Neural progenitor cell (in vitro differentiated cells): Measurements from ENCODE around the gene NHSL1. TPM values are rescaled to one million over a fixed set of nuclear protein-coding genes. Genes with fewer than 3 reads are reported as not detected.

Experiments
- DNase-seq: peaks from one replicate; pipeline ENCODE4 v3.0.0-alpha.2; 2016; ENCODE audit warnings: low spot score
- H2AFZ ChIP-seq: fragments of 200-600 bp; sonication (generic); replicated peaks from 2 replicates; pipeline ENCODE4 v1.6.1; 2016; ENCODE audit warnings: antibody characterized with exemption
- H3F3A ChIP-seq: fragments of 200-600 bp; sonication (generic); 2 replicates; pipeline ENCODE4 v1.6.1; 2016; ENCODE audit warnings: antibody characterized with exemption, low read depth
- H3K27ac ChIP-seq: fragments of 200-600 bp; sonication (generic); 2 replicates; pipeline ENCODE4 v1.5.1; 2016; ENCODE audit warnings: mild to moderate bottlenecking
- H3K27me3 ChIP-seq: fragments of 200-600 bp; sonication (generic); 2 replicates; pipeline ENCODE4 v1.6.1; 2016; ENCODE audit warnings: mild to moderate bottlenecking, moderate library complexity
- H3K36me3 ChIP-seq: fragments of 200-600 bp; sonication (generic); 2 replicates; pipeline ENCODE4 v1.5.1; 2016
- H3K4me1 ChIP-seq: fragments of 200-600 bp; sonication (generic); 2 replicates; pipeline ENCODE4 v1.6.1; 2016; ENCODE audit warnings: mixed run types
- H3K4me2 ChIP-seq: fragments of 200-600 bp; sonication (generic); 2 replicates; pipeline ENCODE4 v1.6.1; 2016
- H3K4me3 ChIP-seq: fragments of 200-600 bp; sonication (generic); 2 replicates; pipeline ENCODE4 v1.5.1; 2016
- H3K79me2 ChIP-seq: fragments of 200-600 bp; sonication (generic); 2 replicates; pipeline ENCODE4 v1.6.1; 2016; ENCODE audit warnings: low read depth
- H3K9ac ChIP-seq: fragments of 200-600 bp; sonication (generic); 2 replicates; pipeline ENCODE4 v1.6.1; 2016
- H3K9me3 ChIP-seq: fragments of 200-600 bp; sonication (generic); 2 replicates; pipeline ENCODE4 v1.5.1; 2016; ENCODE audit warnings: low read depth
- H4K20me1 ChIP-seq: fragments of 200-600 bp; sonication (generic); 2 replicates; pipeline ENCODE4 v1.6.1; 2016; ENCODE audit warnings: low read depth
- H3K27ac Mint-ChIP-seq: 3 replicates; pipeline ENCODE4 v1.8.0; 2021; ENCODE audit warnings: mixed read lengths
- H3K27me3 Mint-ChIP-seq: 2 replicates; pipeline ENCODE4 v1.8.0; 2022; ENCODE audit warnings: low read depth, mild to moderate bottlenecking, inconsistent platforms, moderate library complexity, mixed read lengths; ENCODE audit not compliant: insufficient read depth
- H3K36me3 Mint-ChIP-seq: 3 replicates; pipeline ENCODE4 v1.8.0; 2021; ENCODE audit warnings: mixed read lengths
- H3K4me1 Mint-ChIP-seq: 3 replicates; pipeline ENCODE4 v1.8.0; 2021; ENCODE audit warnings: mixed read lengths
- H3K4me3 Mint-ChIP-seq: 3 replicates; pipeline ENCODE4 v1.8.0; 2021; ENCODE audit warnings: mild to moderate bottlenecking, moderate library complexity, mixed read lengths
- H3K9me3 Mint-ChIP-seq: 3 replicates; pipeline ENCODE4 v1.8.0; 2020; ENCODE audit warnings: mixed read lengths
- CTCF ChIP-seq: fragments of 200-600 bp; sonication (generic); IDR thresholded peaks from 2 replicates; pipeline ENCODE4 v1.5.1; 2017; ENCODE audit warnings: antibody characterized with exemption, mild to moderate bottlenecking
- EZH2 ChIP-seq: fragments of 200-600 bp; sonication (generic); IDR thresholded peaks from 2 replicates; pipeline ENCODE4 v1.6.1; 2017; ENCODE audit warnings: antibody characterized with exemption, mild to moderate bottlenecking, moderate library complexity
- EZH2phosphoT487 ChIP-seq: fragments of 200-600 bp; sonication (generic); IDR thresholded peaks from 2 replicates; pipeline ENCODE4 v1.6.1; 2017; ENCODE audit warnings: antibody characterized with exemption
- total RNA-seq: library from RNA; depleted of rRNA; stranded (reverse); fragments of >200 nt; gene quantifications from 2 replicates; pipeline ENCODE4 v1.2.3, GENCODE V29; 2015; ENCODE audit warnings: low replicate concordance

The NHSL1 gene
- total RNA-seq, 1 donor from 2014 or later = 12.1 TPM

- Mint-ChIP-seq H3K4me3 (no peak overlapping the region), H3K27ac (no peak overlapping the region), H3K36me3 (peaks cover 51% of the 10 kb centered on the region), H3K9me3 (peaks cover 5% of the 10 kb centered on the region), H3K4me1 (peaks cover 5% of the 10 kb centered on the region), H3K27me3 (peaks cover 2% of the 10 kb centered on the region)
- Histone ChIP-seq H3K4me1 (peaks cover 4% of the 10 kb centered on the region), H3K4me3 (no peak overlapping the region), H3K27me3 (no peaks in the 10 kb centered on the region), H3K79me2 (no peaks in the 10 kb centered on the region), H3K9ac (no peak overlapping the region), H4K20me1 (no peaks in the 10 kb centered on the region), H2AFZ (no peak overlapping the region), H3K4me2 (no peak overlapping the region), H3F3A (peaks cover 8% of the 10 kb centered on the region), H3K9me3 (no peaks in the 10 kb centered on the region), H3K27ac (no peak overlapping the region), H3K36me3 (no peaks in the 10 kb centered on the region)
- TF ChIP-seq EZH2phosphoT487 (no peak), EZH2 (no peak), CTCF (no peak)
- no peak for DNase-seq
These were observed 81.1 kb downstream of the NHSL1 start for GRCh38 chr6:138418118-138418742.

- Mint-ChIP-seq H3K27ac (no peak overlapping the region), H3K4me3 (no peak overlapping the region), H3K27me3 (no peaks in the 10 kb centered on the region), H3K36me3 (peaks cover 52% of the 10 kb centered on the region), H3K4me1 (peaks cover 5% of the 10 kb centered on the region), H3K9me3 (peaks cover 5% of the 10 kb centered on the region)
- no peak for DNase-seq
- Histone ChIP-seq H3K4me2 (no peak overlapping the region), H3K9ac (no peak overlapping the region), H3K4me3 (no peak overlapping the region), H3K36me3 (no peaks in the 10 kb centered on the region), H3K79me2 (no peaks in the 10 kb centered on the region), H3F3A (peaks cover 8% of the 10 kb centered on the region), H3K9me3 (no peaks in the 10 kb centered on the region), H3K4me1 (peaks cover 4% of the 10 kb centered on the region), H3K27ac (no peak overlapping the region), H2AFZ (no peak overlapping the region), H3K27me3 (no peaks in the 10 kb centered on the region), H4K20me1 (no peaks in the 10 kb centered on the region)
- no peak for TF ChIP-seq CTCF
- TF ChIP-seq EZH2phosphoT487 = no peak
- no peak for TF ChIP-seq EZH2
These were observed 81.7 kb downstream of the NHSL1 start for GRCh38 chr6:138417493-138418117.

- Histone ChIP-seq H3K4me3 (no peak overlapping the region), H2AFZ (no peak overlapping the region), H4K20me1 (no peaks in the 10 kb centered on the region), H3K36me3 (no peaks in the 10 kb centered on the region), H3K27ac (no peak overlapping the region), H3K4me2 (no peak overlapping the region), H3K9ac (no peak overlapping the region), H3K79me2 (no peaks in the 10 kb centered on the region), H3F3A (peaks cover 8% of the 10 kb centered on the region), H3K4me1 (peaks cover 4% of the 10 kb centered on the region), H3K27me3 (no peaks in the 10 kb centered on the region), H3K9me3 (no peaks in the 10 kb centered on the region)
- Mint-ChIP-seq H3K36me3 (peaks cover 45% of the 10 kb centered on the region), H3K4me1 (peaks cover 5% of the 10 kb centered on the region), H3K27ac (no peak overlapping the region), H3K27me3 (no peaks in the 10 kb centered on the region), H3K9me3 (peaks cover 5% of the 10 kb centered on the region), H3K4me3 (no peak overlapping the region)
- TF ChIP-seq EZH2 (no peak), CTCF (no peak), EZH2phosphoT487 (no peak)
- no peak for DNase-seq
These were observed 83.1 kb downstream of the NHSL1 start for GRCh38 chr6:138416206-138416605.
